ENCODE measurements around the gene CDC42EP1.
"Not testable (repeated sequence)": the region's sequence is repeated elsewhere in the genome, so short reads cannot be mapped to it uniquely, and the experiment has no call there.

CDC42EP1 gene, protein sequence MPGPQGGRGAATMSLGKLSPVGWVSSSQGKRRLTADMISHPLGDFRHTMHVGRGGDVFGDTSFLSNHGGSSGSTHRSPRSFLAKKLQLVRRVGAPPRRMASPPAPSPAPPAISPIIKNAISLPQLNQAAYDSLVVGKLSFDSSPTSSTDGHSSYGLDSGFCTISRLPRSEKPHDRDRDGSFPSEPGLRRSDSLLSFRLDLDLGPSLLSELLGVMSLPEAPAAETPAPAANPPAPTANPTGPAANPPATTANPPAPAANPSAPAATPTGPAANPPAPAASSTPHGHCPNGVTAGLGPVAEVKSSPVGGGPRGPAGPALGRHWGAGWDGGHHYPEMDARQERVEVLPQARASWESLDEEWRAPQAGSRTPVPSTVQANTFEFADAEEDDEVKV

GRCh38 chr22:37559901-37560607 lies at the start of gene CDC42EP1:
TSS of gene CDC42EP1 (plus strand) at chr22:37560480. CDS start at chr22:37566350, 5,870 bp downstream.
- DNase-seq (ENCODE audit: low read depth): peak; percentile 55

DNA sequence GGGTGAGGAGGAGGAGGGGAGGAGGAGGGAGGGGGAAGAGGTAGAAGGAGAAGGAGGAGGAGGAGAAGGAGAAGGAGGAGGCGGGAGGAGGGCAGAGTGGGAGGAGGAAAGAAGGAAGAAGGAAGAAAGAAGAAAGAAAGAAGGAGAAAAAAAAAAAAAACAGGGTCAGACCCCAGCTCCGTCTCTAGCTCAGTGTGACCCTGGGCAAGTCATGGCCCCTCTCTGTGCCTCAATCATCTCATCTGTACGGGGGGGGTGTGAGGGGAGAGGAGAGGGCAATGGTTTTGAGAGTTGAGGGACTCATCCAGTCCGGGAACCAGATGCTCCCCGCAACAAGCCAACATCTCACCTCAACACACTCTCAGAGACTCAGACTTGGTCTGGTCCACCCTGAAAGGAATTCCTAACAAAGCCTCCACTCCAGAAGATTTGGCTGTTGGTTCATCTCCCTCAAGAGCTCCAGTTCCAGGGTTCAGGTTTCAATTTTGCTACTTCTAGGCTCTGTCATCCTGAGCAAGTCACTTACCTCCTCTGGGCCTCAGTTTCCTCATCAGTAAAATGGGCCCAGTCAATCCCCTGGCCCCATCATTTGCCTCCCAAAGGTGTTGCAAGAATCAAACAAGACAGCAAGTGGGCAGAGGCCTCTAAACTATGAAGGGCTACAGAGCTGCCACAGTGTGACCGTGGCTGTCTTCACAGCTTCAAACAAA lies 48.7 kb upstream of the CDC42EP1 start:
- DNase-seq (ENCODE audit: low read depth): no peak

GRCh38 chr22:37514526-37515051 lies 45.7 kb upstream of the CDC42EP1 start:
- no peak for DNase-seq (ENCODE audit: low read depth)

- no peak for DNase-seq (ENCODE audit: low read depth)
Observed at GRCh38 chr22:37515901-37516300, 44.4 kb upstream of the CDC42EP1 start.

GRCh38 chr22:37516456-37516855 lies 43.8 kb upstream of the CDC42EP1 start:
- no peak for DNase-seq (ENCODE audit: low read depth)

DNA sequence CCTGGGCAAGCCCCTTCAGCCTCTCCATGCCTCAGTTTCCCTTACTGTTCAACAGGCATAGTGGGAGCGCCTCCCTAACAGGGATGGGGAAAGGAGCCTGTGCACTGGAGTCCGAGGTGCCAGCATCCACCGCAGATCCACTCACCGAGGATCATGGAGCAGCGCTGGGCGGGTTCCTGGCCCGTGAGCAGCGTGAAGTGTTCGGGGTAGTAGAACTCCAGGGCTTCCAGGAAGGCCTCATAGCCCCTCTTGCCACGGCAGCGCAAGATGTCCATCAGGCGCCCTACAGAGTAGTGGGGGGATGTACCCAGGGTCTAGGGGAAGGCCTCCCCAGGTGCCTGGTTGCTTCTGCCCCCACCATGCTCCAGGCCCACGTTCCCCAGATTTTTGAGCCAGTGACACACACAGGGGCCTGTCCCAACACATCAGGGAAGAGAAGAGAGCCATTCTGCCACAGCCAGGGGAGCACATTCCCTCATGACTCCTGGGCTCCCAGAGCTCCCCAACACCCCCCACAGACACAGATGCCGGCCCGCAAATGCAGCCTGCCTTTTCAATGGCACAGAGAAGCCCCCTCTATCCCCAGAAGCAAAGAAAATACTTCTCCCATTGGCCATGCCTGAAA lies 42.3 kb upstream of the CDC42EP1 start:
- DNase-seq (ENCODE audit: low read depth): no peak

DNA sequence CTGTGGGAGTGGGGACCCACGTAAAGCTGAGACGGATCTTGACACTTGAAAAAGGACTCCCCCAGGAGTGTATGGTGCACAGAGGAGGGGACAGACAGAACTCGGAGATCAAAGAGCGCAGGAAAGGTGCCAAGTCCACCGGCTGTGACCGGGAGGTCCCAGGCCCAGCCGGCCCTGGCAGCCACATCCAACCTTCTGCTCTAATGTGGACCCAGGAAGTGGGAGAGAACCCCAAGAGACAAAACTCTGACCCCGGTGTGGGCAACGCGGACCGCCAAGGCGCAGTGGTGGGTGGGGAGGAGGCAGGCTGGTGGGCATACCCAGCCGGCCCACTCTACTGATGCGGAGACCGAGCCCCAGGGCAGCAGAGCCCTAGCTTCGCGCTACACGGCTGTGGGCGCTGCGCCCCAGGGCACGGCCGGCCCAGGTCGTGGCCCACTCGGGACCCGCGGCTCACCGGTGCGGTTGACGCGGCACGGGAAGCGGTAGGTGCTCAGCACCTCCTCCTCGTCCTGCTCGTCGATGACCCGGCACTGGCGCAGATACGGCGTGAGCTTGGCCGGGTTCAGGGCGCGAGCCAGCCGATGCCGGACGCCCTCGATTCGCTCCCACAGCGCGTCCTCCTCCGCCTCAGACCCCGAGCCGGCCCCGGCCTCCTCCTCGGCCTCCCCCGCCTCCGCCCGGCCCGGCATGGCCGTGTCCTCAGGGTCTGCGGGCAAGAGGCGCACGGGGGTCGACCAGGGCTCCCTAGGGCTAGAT lies 41.6 kb upstream of the CDC42EP1 start:
- no peak for DNase-seq (ENCODE audit: low read depth)

GRCh38 chr22:37519268-37520195 lies 40.7 kb upstream of the CDC42EP1 start, which contains the start of gene CARD10:
TSS of gene CARD10 (minus strand) at chr22:37519415. CDS start at chr22:37519200, 215 bp downstream.
- no peak for DNase-seq (ENCODE audit: low read depth)

DNA sequence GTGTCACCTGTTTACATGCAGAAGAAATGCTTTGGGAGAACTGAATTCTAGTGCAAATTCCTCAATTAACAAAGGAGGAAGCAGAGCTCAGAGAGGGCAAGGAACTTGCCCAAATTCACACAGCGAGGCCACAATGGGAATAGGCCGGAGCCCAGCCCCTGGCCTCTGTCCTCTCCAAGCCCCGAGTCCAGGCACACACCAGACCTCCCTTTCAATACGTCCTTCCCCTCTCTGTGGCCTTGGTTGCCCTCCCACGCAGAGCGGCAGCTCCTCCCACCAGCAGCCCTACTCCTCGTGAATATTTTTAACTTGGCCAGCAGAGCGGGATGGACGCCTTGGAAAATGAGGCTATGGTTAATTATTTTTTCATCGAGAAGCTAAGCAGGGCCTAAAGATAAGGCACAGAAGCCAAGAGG lies 39.5 kb upstream of the CDC42EP1 start:
- no peak for DNase-seq (ENCODE audit: low read depth)

- DNase-seq (ENCODE audit: low read depth): no peak
Observed at GRCh38 chr22:37521236-37521739, 39.0 kb upstream of the CDC42EP1 start.

DNA sequence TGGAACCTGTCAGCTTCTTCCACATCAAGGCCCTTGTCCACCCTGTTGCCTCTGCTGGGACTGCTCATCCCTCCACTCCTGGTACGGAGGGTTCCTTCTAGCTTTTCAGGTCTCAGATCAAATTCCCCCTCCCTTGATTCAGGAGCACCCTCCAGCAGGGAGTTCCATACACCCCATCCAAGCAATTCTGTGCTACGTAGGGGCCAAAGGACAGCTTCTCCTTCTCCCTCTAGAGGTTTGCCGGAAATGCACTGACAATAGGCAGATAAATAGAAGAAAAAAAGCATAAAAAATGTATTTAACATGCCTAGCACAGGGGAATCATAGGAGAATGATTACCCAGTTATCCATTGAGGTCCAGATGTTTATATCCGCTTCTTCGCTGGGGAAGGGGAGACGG lies 37.8 kb upstream of the CDC42EP1 start:
- no peak for DNase-seq (ENCODE audit: low read depth)

DNA sequence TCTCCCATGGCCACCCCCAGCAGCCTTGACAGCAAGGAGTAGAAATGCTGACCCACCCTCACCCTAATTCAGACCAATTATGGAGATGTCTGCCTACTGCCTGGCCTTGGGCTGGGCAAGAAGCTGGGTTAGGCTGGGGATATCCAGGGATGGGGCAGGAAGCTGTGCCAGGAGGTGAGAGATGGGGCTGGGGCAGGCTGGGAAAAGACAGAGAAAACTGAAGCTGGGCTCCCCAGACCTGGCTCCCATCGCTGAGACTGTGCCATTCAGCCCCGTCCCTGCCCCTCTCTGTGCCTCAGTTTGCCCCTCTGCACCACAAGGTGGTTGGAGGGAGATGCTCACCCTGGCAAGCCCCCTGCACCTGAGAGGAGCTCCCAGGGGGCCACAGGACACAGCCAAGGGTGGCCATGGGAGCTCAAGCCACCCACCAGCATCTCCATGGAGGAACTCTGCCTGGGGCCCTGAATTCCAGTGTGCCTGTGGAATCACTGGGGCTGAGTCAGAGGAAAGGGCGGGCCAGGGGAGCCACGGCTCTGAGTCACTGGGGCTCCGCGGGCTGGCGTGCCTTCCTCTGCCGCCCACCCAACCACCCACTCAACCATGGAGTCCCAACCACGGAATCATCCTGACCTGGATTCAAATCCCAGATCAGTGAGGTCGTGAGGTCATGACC lies 35.1 kb upstream of the CDC42EP1 start:
- peak; percentile 83 for DNase-seq (ENCODE audit: low read depth)

DNA sequence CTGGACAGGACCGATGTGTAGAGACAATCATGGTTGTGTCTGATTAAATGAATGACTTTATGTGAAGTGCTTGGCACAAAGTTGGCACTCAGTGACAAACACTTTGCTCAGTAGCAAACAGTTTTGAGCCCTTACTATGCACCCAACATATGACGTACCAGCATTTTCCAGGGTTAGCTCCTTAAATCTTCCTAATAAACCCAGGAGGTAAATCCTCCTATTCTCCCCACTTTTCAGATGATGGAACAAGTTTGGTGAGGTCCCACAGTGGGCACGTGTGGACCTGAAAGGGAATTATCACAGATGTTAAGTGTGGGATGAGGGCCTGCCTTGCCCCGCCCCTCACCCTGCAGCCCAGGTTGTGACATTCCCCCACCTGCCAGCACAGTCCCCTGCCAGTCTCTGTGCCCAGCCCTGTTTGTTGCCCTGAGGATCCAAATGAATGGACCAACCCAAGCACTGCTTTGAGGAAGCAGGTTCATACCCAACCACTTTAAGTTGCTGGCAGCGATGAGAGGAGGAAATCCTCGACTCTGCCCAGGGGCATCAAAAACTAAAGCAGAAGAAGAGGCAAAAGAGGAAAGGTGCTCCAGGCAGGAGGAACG lies 34.4 kb upstream of the CDC42EP1 start:
- DNase-seq (ENCODE audit: low read depth): no peak

DNA sequence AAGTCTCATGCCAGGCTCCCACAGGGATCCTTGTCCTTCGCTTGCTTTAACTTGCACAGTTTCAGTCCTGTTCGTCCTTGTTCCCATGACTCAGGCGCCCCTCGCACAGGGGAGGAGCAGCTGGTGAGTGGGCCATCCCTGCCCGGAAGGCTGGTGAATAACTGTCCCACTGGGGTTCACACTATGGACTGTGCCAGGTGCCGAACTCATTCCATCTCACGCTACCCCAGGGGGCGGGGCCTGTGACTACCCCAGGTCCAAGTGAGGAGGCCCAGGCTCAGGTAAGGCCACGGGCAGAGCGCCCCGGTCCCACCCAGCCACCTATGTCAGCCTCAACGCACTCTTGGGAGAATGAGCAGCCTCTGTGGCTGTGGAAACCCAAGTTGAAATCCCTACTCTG lies 33.9 kb upstream of the CDC42EP1 start:
- no peak for DNase-seq (ENCODE audit: low read depth)

GRCh38 chr22:37527081-37527752 lies 33.1 kb upstream of the CDC42EP1 start:
- DNase-seq (ENCODE audit: low read depth): peak; percentile 37

GRCh38 chr22:37527952-37528351 lies 32.3 kb upstream of the CDC42EP1 start:
- DNase-seq (ENCODE audit: low read depth): not testable (repeated sequence)

DNA sequence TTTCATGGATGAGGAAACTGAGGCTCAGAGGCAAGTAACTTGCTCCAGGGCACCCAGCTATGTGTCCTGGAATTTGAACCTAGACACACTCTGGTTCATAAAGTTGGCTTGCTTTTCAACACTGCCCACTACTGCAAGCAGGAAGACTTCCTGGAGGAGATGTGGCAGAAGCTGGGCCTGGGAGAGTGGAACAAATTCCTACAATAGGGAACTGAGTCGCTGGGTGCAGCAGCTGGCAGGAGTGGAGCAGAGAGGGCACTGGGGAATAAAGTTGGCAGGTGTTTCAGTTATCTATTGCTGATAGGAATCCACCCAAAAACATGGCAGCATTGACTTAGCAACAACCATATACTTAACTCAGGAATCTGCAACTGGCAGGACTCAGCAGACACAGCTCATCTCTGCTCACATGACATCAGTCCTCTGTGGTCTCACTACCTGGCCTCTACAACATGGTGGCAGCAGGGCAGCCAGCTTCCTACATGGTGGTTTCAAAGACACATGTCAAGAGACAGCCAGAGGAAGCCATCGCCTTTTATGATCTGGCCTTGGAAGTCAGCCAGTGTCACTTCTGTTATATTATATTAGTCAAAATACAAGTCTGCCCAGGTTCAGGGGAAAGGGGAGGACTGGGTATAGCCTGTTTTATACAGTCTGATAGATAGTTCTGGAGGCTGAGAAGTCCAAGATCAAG lies 30.5 kb upstream of the CDC42EP1 start:
- no peak for DNase-seq (ENCODE audit: low read depth)

DNA sequence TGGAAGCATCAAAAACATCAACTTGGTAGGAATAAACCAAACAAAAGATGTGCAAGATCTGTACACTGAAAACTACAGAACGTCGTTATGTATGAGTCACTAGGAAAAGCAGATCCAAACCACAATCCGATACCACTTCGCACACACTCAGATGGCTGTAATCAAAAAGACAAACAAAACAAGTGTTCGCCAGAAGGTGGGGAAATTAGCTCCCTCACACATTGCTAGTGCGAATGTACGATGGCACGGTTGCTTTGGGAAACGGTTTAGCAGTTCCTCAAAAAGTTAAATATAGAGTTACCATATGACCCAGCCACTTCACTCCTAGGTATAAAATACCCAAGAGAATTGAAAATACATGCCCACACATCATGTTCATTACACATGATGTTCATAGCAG lies 26.3 kb upstream of the CDC42EP1 start:
- peak; percentile 88 for DNase-seq (ENCODE audit: low read depth)
